K562 (cell line): ENCODE measurements around the gene LAMTOR1. TPM values are rescaled to one million over a fixed set of nuclear protein-coding genes. Genes with fewer than 3 reads are reported as not detected.

Experiments used
- ATF1 ChIP-seq, 2 experiments: fragments of 450-650 bp in 1 of 2; IDR thresholded peaks; 2 replicates each; pipeline ENCODE4 v1.6.1; 2016; ENCODE audit warnings: missing compliant biosample characterization in 1 of 2, missing genetic modification characterization in 1 of 2
- BMI1 ChIP-seq: fragments of 150-350 bp; IDR thresholded peaks from 2 replicates; pipeline ENCODE4 v1.6.1; 2014; ENCODE audit warnings: low read length
- C11orf30 ChIP-seq: fragments of 450-650 bp; IDR thresholded peaks from 2 replicates; pipeline ENCODE4 v1.6.1; 2016; ENCODE audit warnings: low read depth, mild to moderate bottlenecking
- KLF6 ChIP-seq: fragments of 250-450 bp; sonication (Bioruptor Pico); IDR thresholded peaks from 2 replicates; pipeline ENCODE4 v1.4.0; 2020; ENCODE audit warnings: mild to moderate bottlenecking, moderate library complexity, borderline replicate concordance
- NFRKB ChIP-seq: fragments of 450-650 bp; IDR thresholded peaks from 2 replicates; pipeline ENCODE4 v1.6.1; 2016; ENCODE audit warnings: low read depth
- POLR2AphosphoS2 ChIP-seq: IDR thresholded peaks from 2 replicates; pipeline ENCODE4 v1.6.1; 2012; ENCODE audit warnings: low read length, improper control_type of control experiment
- RBM25 ChIP-seq: fragments of 200-400 bp; formaldehyde crosslinking; IDR thresholded peaks from 2 replicates; pipeline ENCODE4 v1.6.1; 2018; ENCODE audit warnings: low read length, low read depth, moderate library complexity; ENCODE audit not compliant: severe bottlenecking
- SMARCE1 ChIP-seq: fragments of 450-650 bp; IDR thresholded peaks from 2 replicates; pipeline ENCODE4 v1.7.1; 2016; ENCODE audit warnings: mild to moderate bottlenecking
- SREBF1 ChIP-seq: fragments of 150-350 bp; IDR thresholded peaks from 2 replicates; pipeline ENCODE4 v1.6.1; 2014; ENCODE audit warnings: antibody characterized with exemption, low read depth, low read length, borderline replicate concordance
- TAF9B ChIP-seq: fragments of 450-650 bp; IDR thresholded peaks from 2 replicates; pipeline ENCODE4 v1.6.1; 2018; ENCODE audit warnings: mild to moderate bottlenecking; ENCODE audit not compliant: partially characterized antibody
- YY1 ChIP-seq, 3 experiments: IDR thresholded peaks; 2 replicates each; pipeline ENCODE4 v1.6.1; 2011; ENCODE audit warnings: low read length in 2 of 3, mild to moderate bottlenecking in 2 of 3, moderate library complexity in 2 of 3, borderline replicate concordance in 1 of 3, control low read depth in 1 of 3, low read depth in 1 of 3; ENCODE audit not compliant: insufficient read depth in 3 of 3, insufficient replicate concordance in 2 of 3, control insufficient read depth in 1 of 3, insufficient read length in 1 of 3; ENCODE audit errors: extremely low read depth in 1 of 3
- ZBTB12 ChIP-seq: fragments of 250-450 bp; sonication (Bioruptor Pico); IDR thresholded peaks from 2 replicates; pipeline ENCODE4 v1.4.0; 2020
- ZBTB2 ChIP-seq: fragments of 450-650 bp; IDR thresholded peaks from 2 replicates; pipeline ENCODE4 v1.6.1; 2016; ENCODE audit warnings: antibody characterized with exemption
- ZNF197 ChIP-seq: fragments of 200-800 bp; sonication (Bioruptor generic); IDR thresholded peaks from 2 replicates; pipeline ENCODE4 v1.6.1; 2016; ENCODE audit warnings: low read depth, missing genetic modification characterization, missing compliant biosample characterization
- ZNF436 ChIP-seq: fragments of 250-450, 450-650 bp; sonication (Bioruptor Pico); formaldehyde crosslinking; IDR thresholded peaks from 2 replicates; pipeline ENCODE4 v1.7.0; 2020; ENCODE audit warnings: mild to moderate bottlenecking
- polyA plus RNA-seq, 8 experiments: library from polyadenylated mRNA; depleted of rRNA in 4 of 8; stranded (reverse) in 5 of 8; unstranded in 3 of 8; fragments of >200 nt; fragmentation: Nextera tagmentation in 2 of 8; fragmentation: Illumina TruSeq in 1 of 8; extraction: Ambion mirVana in 2 of 8; extraction: Trizol in 1 of 8; gene quantifications; 2 replicates each; pipeline versions ENCODE4 v1.2.1 to v1.2.3, GENCODE V29; 2011 to 2014; ENCODE audit warnings: inconsistent platforms in 1 of 8, missing spikeins in 1 of 8
- total RNA-seq, 7 experiments: library from RNA; depleted of rRNA in 6 of 7; stranded (reverse); fragments of >200 nt in 6 of 7; fragmentation: Illumina TruSeq in 2 of 7; extraction: Trizol in 2 of 7; gene quantifications; 2 replicates each; pipeline versions ENCODE4 v1.2.1 to v1.2.3, GENCODE V29; 2011 to 2021; ENCODE audit warnings: low replicate concordance in 1 of 7
- TF ChIP-seq, protein P1 (sequence below), 2 experiments: IDR thresholded peaks; 2 replicates each; pipeline ENCODE4 v1.6.1; 2012; ENCODE audit warnings: improper control_type of control experiment in 2 of 2, low read depth in 2 of 2, low read length in 2 of 2, borderline replicate concordance in 1 of 2
- TF ChIP-seq, protein P2 (sequence below): fragments of 250-450 bp; sonication (Bioruptor Pico); IDR thresholded peaks from 2 replicates; pipeline ENCODE4 v1.4.0; 2020; ENCODE audit warnings: mild to moderate bottlenecking
- TF ChIP-seq, protein P3 (sequence below): sonication (generic); IDR thresholded peaks from 2 replicates; pipeline ENCODE4 v1.6.1; 2016

LAMTOR1 gene
- total and polyA plus RNA-seq, 9 of the 15 experiments (the other 6 are each of a cell fraction or from before 2014, with no cell fraction given) = 62.6 to 104 (median 85.3) TPM

DNA sequence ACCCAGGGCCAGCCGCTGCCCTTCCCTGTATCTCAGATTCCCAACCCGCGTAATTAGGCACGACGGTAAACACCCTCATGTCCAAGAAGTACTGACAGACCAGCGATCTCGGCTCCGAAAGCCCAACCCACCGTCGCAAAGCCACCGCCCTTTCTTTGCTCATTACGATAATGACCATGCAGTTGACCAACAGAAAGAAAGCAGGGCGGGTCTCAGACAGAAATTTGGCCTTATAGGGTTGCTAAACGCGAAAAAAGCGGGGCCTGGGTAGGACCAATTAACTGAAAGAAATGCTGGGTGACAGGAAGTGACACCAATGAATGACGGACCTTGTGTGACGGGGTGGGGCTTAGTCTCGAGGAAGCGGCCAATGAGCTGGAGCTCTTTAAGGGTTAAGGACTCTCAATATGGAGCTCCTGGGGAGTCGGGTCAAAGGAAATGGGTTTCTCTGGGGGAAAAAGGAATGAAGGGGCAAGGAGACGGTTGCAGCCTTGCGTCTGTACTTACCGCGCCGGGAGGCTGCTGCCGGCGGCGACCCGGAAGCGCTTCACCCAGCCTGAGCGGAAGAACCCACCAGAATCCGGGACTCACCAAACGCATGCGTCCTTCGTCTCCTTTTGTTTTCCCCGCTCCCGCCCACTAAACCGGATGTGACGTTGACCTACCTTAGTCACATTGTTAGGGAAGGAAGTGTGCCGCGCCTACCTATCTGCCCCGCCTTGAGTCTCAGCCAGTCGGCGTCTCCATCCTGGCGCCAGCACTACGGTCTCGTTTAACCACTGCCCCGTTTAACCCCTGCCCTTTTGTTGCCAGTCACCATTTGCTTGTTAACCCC, 9.3 kb upstream of the LAMTOR1 start, which contains the start of gene ANAPC15 (continued):
- TF ChIP-seq ATF1 (CRISPR knock-in tag; IDR thresholded peaks at IDR 0.05) (no peak), ATF1 (tag; IDR thresholded peaks at IDR 0.05) (peak; percentile 94), ZBTB2 (0 out of 2 replicates have a peak, but pooled peaks have one; percentile 49), ZNF197 (CRISPR knock-in tag) (peak; percentile 5; the same call in 1 of the 2 replicates), C11orf30 (peak; percentile 78; the same call in 1 of the 2 replicates), YY1 (IDR thresholded peaks at IDR 0.05; ENCODE audit: borderline replicate concordance in 1 of 3, control insufficient read depth in 1 of 3, extremely low read depth in 1 of 3, insufficient read depth in 3 of 3, insufficient read length in 1 of 3, insufficient replicate concordance in 2 of 3, low read depth in 1 of 3, low read length in 2 of 3) (peak in 1 of 3 experiments; percentile 75), SREBF1 (peak; percentile 67; the same call in 1 of the 2 replicates), NFRKB (peak; percentile 21; the same call in 1 of the 2 replicates), TAF9B (peak; percentile 62), ZNF436 (CRISPR knock-in tag) (no peak), POLR2AphosphoS2 (peak; percentile 57; the same call in 1 of the 2 replicates), SMARCE1 (0 out of 2 replicates have a peak, but pooled peaks have one; percentile 47), ZBTB12 (CRISPR knock-in tag) (peak; percentile 82), KLF6 (CRISPR knock-in tag) (peak; percentile 86), RBM25 (peak; percentile 73), BMI1 (no peak)
- TF ChIP-seq, protein P1, sequence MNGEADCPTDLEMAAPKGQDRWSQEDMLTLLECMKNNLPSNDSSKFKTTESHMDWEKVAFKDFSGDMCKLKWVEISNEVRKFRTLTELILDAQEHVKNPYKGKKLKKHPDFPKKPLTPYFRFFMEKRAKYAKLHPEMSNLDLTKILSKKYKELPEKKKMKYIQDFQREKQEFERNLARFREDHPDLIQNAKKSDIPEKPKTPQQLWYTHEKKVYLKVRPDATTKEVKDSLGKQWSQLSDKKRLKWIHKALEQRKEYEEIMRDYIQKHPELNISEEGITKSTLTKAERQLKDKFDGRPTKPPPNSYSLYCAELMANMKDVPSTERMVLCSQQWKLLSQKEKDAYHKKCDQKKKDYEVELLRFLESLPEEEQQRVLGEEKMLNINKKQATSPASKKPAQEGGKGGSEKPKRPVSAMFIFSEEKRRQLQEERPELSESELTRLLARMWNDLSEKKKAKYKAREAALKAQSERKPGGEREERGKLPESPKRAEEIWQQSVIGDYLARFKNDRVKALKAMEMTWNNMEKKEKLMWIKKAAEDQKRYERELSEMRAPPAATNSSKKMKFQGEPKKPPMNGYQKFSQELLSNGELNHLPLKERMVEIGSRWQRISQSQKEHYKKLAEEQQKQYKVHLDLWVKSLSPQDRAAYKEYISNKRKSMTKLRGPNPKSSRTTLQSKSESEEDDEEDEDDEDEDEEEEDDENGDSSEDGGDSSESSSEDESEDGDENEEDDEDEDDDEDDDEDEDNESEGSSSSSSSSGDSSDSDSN (IDR thresholded peaks at IDR 0.05; ENCODE audit: borderline replicate concordance in 1 of 2, low read depth in 2 of 2, low read length in 2 of 2) = no peak
- TF ChIP-seq, protein P2, sequence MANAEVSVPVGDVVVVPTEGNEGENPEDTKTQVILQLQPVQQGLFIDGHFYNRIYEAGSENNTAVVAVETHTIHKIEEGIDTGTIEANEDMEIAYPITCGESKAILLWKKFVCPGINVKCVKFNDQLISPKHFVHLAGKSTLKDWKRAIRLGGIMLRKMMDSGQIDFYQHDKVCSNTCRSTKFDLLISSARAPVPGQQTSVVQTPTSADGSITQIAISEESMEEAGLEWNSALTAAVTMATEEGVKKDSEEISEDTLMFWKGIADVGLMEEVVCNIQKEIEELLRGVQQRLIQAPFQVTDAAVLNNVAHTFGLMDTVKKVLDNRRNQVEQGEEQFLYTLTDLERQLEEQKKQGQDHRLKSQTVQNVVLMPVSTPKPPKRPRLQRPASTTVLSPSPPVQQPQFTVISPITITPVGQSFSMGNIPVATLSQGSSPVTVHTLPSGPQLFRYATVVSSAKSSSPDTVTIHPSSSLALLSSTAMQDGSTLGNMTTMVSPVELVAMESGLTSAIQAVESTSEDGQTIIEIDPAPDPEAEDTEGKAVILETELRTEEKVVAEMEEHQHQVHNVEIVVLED (CRISPR knock-in tag) = 0 out of 2 replicates have a peak, but pooled peaks have one; percentile 21
- TF ChIP-seq, protein P3, sequence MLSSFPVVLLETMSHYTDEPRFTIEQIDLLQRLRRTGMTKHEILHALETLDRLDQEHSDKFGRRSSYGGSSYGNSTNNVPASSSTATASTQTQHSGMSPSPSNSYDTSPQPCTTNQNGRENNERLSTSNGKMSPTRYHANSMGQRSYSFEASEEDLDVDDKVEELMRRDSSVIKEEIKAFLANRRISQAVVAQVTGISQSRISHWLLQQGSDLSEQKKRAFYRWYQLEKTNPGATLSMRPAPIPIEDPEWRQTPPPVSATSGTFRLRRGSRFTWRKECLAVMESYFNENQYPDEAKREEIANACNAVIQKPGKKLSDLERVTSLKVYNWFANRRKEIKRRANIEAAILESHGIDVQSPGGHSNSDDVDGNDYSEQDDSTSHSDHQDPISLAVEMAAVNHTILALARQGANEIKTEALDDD = peak; percentile 86; the same call in 1 of the 2 replicates
